Esophagus (tissue), 2 donors: ENCODE measurements around the gene PRCP. TPM values are rescaled to one million over a fixed set of nuclear protein-coding genes. Genes with fewer than 3 reads are reported as not detected.

Experiments
- H3K27ac ChIP-seq, 2 donors: one replicate each; pipeline ENCODE4 v1.5.1; 2013; ENCODE audit warnings: low read depth in 2 of 2, mild to moderate bottlenecking in 2 of 2, inconsistent platforms in 1 of 2, low read length in 1 of 2, moderate library complexity in 1 of 2
- H3K27me3 ChIP-seq, 2 donors: one replicate each; pipeline ENCODE4 v1.6.1; 2013; ENCODE audit warnings: low read length in 2 of 2, control low read depth in 1 of 2, mild to moderate bottlenecking in 1 of 2; ENCODE audit not compliant: insufficient read depth in 2 of 2, control insufficient read depth in 1 of 2
- H3K36me3 ChIP-seq, 2 donors: one replicate each; pipeline ENCODE4 v1.6.1; 2013; ENCODE audit warnings: low read length in 1 of 2; ENCODE audit not compliant: control insufficient read depth in 2 of 2, insufficient read depth in 2 of 2
- H3K4me1 ChIP-seq, 2 donors: one replicate each; pipeline ENCODE4 v1.6.1; 2013; ENCODE audit warnings: low read length in 1 of 2; ENCODE audit not compliant: control insufficient read depth in 2 of 2, insufficient read depth in 2 of 2
- H3K4me3 ChIP-seq, 2 donors: one replicate each; pipeline ENCODE4 v1.5.1; 2013; ENCODE audit warnings: low read length in 2 of 2, mild to moderate bottlenecking in 2 of 2, low read depth in 1 of 2, moderate library complexity in 1 of 2
- H3K9me3 ChIP-seq, 2 donors: one replicate each; pipeline ENCODE4 v1.6.1; 2013; ENCODE audit warnings: mild to moderate bottlenecking in 2 of 2, low read depth in 1 of 2, low read length in 1 of 2, moderate library complexity in 1 of 2; ENCODE audit not compliant: control insufficient read depth in 2 of 2, insufficient read depth in 1 of 2
- WGBS, 2 donors: extraction: QIAGEN DNeasy Blood & Tissue Kit; methylation state at CpG; one replicate each; pipeline ENCODE4 v1.1.7; 2013; 5-methylcytosine and 5-hydroxymethylcytosine counted together
- polyA plus RNA-seq, 2 donors: library from polyadenylated mRNA; stranded (reverse); fragments of 200-250 nt; gene quantifications; one replicate each; pipeline ENCODE4 v1.2.3, GENCODE V29; 2013
- donor health status: healthy with polysubstance abuse.
- donor health status: Bipolar disorder and iron deficiency.

The PRCP gene
- polyA plus RNA-seq, 2 donors, result 22.1 to 38.3 TPM

GRCh38 chr11:82826526-82826925 is 73.7 kb downstream of the PRCP start:
- peaks cover 0 to 3% of the 10 kb centered on the region in 2 donors for H3K36me3 ChIP-seq
- H3K27me3 ChIP-seq, result no peaks in the 10 kb centered on the region
- H3K27ac ChIP-seq, result no peak overlapping the region
- no peaks in the 10 kb centered on the region for H3K4me1 ChIP-seq
- H3K4me3 ChIP-seq, result no peak overlapping the region
- no peaks in the 10 kb centered on the region for H3K9me3 ChIP-seq

DNA sequence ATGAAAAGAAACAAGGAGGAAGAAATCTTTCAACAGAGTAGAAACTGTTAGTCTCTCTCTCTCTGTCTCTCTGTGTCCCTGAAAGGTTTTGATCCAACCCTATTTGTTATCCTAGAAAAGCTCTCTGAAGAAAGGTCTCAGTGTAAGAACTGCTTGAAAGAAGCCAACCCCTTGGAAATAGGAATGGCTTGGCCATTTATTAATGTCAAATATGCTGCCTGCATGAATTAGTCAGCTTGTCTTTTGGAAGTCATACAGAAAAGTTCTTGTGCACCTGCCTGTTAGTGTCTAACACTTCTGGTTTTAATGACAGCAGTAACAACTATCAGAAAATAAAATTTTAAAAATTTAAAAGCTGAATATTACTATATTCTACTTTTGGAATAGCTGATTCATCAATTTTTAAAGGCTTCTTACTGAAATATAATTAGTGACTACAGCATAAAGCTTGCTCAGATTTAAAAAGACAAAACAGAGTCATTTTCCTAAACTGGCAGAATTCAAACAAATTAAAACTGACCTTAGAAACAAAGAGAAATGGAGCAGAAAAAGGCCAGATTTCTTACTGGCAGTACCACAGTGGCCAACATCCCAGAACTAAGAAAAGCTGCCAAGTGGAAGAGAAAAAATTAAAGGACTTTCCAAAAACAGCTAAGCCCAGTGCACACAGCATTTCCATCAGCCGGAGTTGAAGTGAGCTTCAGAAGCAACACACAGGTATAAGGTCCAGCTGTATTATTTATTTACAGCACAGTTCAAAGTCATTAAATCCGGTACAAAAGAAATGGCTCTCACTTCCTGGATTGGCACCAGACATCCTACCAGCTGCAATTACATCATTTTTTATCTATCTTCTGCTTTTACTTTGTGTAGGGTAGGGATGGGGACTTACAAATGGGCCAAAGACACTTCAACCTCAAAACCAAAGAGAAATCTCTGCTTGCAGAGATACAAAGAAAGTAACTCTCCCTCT is 76.3 kb downstream of the PRCP start:
- Histone ChIP-seq H3K4me3 (no peak overlapping the region), H3K4me1 (no peaks in the 10 kb centered on the region), H3K9me3 (no peaks in the 10 kb centered on the region), H3K36me3 (peaks cover 0 to 3% of the 10 kb centered on the region in 2 donors), H3K27ac (no peak overlapping the region), H3K27me3 (no peaks in the 10 kb centered on the region)
- WGBS, 2 donors, result 31 to 47% methylated on average over 2 of the region's 2 CpGs

GRCh38 chr11:82818409-82819043 is 81.7 kb downstream of the PRCP start:
- H3K4me1 ChIP-seq, result no peaks in the 10 kb centered on the region
- no peaks in the 10 kb centered on the region for H3K36me3 ChIP-seq
- H3K9me3 ChIP-seq, result no peaks in the 10 kb centered on the region
- 79 to 81% methylated on average over 10 of the region's 10 CpGs for whole genome bisulfite sequencing, 2 donors
- no peak overlapping the region for H3K27ac ChIP-seq
- H3K4me3 ChIP-seq, result no peak overlapping the region
- H3K27me3 ChIP-seq, result no peaks in the 10 kb centered on the region

GRCh38 chr11:82815406-82815805 is 84.8 kb downstream of the PRCP start:
- WGBS, 2 donors, result 60 to 63% methylated on average over 2 of the region's 2 CpGs

DNA sequence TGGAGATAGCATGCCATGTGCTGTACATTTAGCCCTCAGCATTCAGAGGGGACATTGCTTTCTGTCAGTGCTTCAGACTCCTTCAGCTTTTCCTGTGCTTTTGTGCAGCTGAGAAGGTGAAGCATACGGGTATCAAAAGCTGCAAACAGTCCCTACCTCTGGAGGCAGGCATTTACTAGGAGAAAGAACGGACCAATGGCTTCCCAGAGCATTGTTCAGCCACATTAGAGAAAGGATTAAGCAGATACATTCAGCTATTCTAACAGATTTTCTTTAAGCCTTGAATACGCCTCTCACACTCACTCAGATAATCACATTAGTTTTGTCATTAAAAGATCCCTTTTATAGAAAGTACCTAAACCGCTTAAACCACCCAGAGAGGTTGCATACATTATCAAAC is 85.9 kb downstream of the PRCP start:
- H3K9me3 ChIP-seq, result no peaks in the 10 kb centered on the region
- H3K27me3 ChIP-seq, result no peaks in the 10 kb centered on the region
- H3K4me1 ChIP-seq, result no peaks in the 10 kb centered on the region
- 57 to 66% methylated on average over 4 of the region's 4 CpGs for WGBS, 2 donors
- no peak overlapping the region for H3K4me3 ChIP-seq
- no peaks in the 10 kb centered on the region for H3K36me3 ChIP-seq
- no peak overlapping the region for H3K27ac ChIP-seq

More at GRCh38 chr11:82815406-82815805, 84.8 kb downstream of the PRCP start:
- Histone ChIP-seq H3K4me1 (no peaks in the 10 kb centered on the region), H3K9me3 (no peaks in the 10 kb centered on the region), H3K36me3 (no peaks in the 10 kb centered on the region), H3K27me3 (no peaks in the 10 kb centered on the region), H3K4me3 (no peak overlapping the region), H3K27ac (no peak overlapping the region)

GRCh38 chr11:82811369-82811768 is 88.9 kb downstream of the PRCP start:
- H3K27ac ChIP-seq, result no peak overlapping the region
- WGBS, 2 donors, result 83 to 86% methylated on average over 8 of the region's 8 CpGs

GRCh38 chr11:82810738-82811137 is 89.5 kb downstream of the PRCP start:
- no peaks in the 10 kb centered on the region for H3K36me3 ChIP-seq
- H3K9me3 ChIP-seq, result no peaks in the 10 kb centered on the region
- H3K27me3 ChIP-seq, result no peaks in the 10 kb centered on the region
- H3K27ac ChIP-seq, result no peak overlapping the region
- H3K4me3 ChIP-seq, result no peak overlapping the region
- H3K4me1 ChIP-seq, result no peaks in the 10 kb centered on the region
- WGBS, 2 donors, result 64 to 66% methylated on average over 3 of the region's 3 CpGs

More at GRCh38 chr11:82811369-82811768, 88.9 kb downstream of the PRCP start:
- no peaks in the 10 kb centered on the region for H3K9me3 ChIP-seq
- no peak overlapping the region for H3K4me3 ChIP-seq
- H3K4me1 ChIP-seq, result no peaks in the 10 kb centered on the region
- H3K27me3 ChIP-seq, result no peaks in the 10 kb centered on the region
- no peaks in the 10 kb centered on the region for H3K36me3 ChIP-seq

DNA sequence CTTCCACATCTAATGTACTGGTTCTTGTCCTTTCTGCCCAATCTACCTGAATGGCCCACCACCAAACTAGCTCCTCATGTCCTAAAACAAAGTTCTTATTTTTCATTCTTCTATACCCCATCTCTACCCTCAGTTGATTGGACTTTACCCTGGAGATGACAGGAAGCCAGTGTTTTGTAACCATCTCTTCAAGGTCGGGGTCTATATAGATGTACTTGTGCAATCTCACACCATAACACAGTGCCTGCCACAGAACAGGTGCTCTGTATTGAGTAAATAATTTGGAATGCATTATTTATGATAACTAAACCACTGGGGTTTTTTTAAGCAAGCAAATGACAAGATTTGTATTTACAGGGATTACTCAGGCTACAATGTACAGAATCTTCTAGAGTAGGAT is 89.9 kb downstream of the PRCP start:
- Histone ChIP-seq H3K36me3 (no peaks in the 10 kb centered on the region), H3K4me1 (no peaks in the 10 kb centered on the region), H3K4me3 (no peak overlapping the region), H3K27me3 (no peaks in the 10 kb centered on the region), H3K27ac (no peak overlapping the region), H3K9me3 (no peaks in the 10 kb centered on the region)
- 64 to 79% methylated on average over 1 of the region's 1 CpG for WGBS, 2 donors

- Histone ChIP-seq H3K36me3 (no peaks in the 10 kb centered on the region), H3K27me3 (no peaks in the 10 kb centered on the region), H3K4me1 (no peaks in the 10 kb centered on the region), H3K27ac (no peak overlapping the region), H3K9me3 (no peaks in the 10 kb centered on the region), H3K4me3 (no peak overlapping the region)
- WGBS, 2 donors, result 66 to 69% methylated on average over 3 of the region's 3 CpGs
Observed at GRCh38 chr11:82807646-82808045, 92.6 kb downstream of the PRCP start.
